Measurements from ENCODE around the gene OR51B2. TPM values are rescaled to one million over a fixed set of nuclear protein-coding genes. Genes with fewer than 3 reads are reported as not detected.
"Not testable (repeated sequence)": the region's sequence is repeated elsewhere in the genome, so short reads cannot be mapped to it uniquely, and the experiment has no call there.

The OR51B2 gene
- total RNA-seq, 1 experiment from 2014 or later = 0.11 TPM

- POLR2A ChIA-PET (ENCODE audit: unreplicated experiment) = no interaction called here
Measured at GRCh38 chr11:5300251-5300650, 23.8 kb downstream of the OR51B2 start.

GRCh38 chr11:5298451-5298850 lies 25.6 kb downstream of the OR51B2 start:
- TF ChIP-seq EZH2phosphoT487 (IDR thresholded peaks at IDR 0.05; ENCODE audit: borderline replicate concordance, low read length) (no peak), CTCF (conservative IDR thresholded peaks at IDR 0.05; ENCODE audit: low read depth, low read length) (no peak), EZH2 (IDR thresholded peaks at IDR 0.05; ENCODE audit: low read length, unreplicated experiment) (no peak)
- Histone ChIP-seq H3K9me2 (replicated peaks; ENCODE audit: low read length) (no peaks in the 10 kb centered on the region), H3K4me3 (ENCODE audit: low read length) (no peak overlapping the region), H3K4me2 (ENCODE audit: low read length) (no peak overlapping the region), H4K20me1 (ENCODE audit: low read length) (no peaks in the 10 kb centered on the region), H3K9ac (ENCODE audit: low read length) (no peak overlapping the region), H3K36me3 (ENCODE audit: low read depth, low read length) (no peaks in the 10 kb centered on the region), H2AFZ (ENCODE audit: low read length) (no peak overlapping the region), H3K27me3 (ENCODE audit: low read length) (peaks cover 18% of the 10 kb centered on the region; the same call in 1 of the 2 replicates), H3F3A (ENCODE audit: low read length, unreplicated experiment) (no peaks in the 10 kb centered on the region), H3K27ac (ENCODE audit: low read length) (no peak overlapping the region), H3K9me3 (ENCODE audit: low read length) (no peaks in the 10 kb centered on the region), H3K4me1 (ENCODE audit: insufficient read depth, low read length) (no peaks in the 10 kb centered on the region), H3K79me2 (ENCODE audit: low read length) (no peaks in the 10 kb centered on the region)
- intact Hi-C loops (cut with micrococcal nuclease) = no loop called here
- ATAC-seq = no peak
- BruUV-seq (replicated peaks) = no TSS peak
- DNase-seq = no peak
- ChIA-PET CTCF (no interaction called here), POLR2A (ENCODE audit: unreplicated experiment) (no interaction called here)

More at GRCh38 chr11:5300251-5300650, 23.8 kb downstream of the OR51B2 start:
- no peaks in the 10 kb centered on the region for H3K9me3 ChIP-seq (ENCODE audit: low read length)
- no peak overlapping the region for H3K4me2 ChIP-seq (ENCODE audit: low read length)
- no peaks in the 10 kb centered on the region for H3K36me3 ChIP-seq (ENCODE audit: low read depth, low read length)
- H3K4me1 ChIP-seq (ENCODE audit: insufficient read depth, low read length) = no peaks in the 10 kb centered on the region
- no peak overlapping the region for H3K27ac ChIP-seq (ENCODE audit: low read length)
- ATAC-seq (no peak), DNase-seq (no peak)
- no peak for TF ChIP-seq EZH2 (IDR thresholded peaks at IDR 0.05; ENCODE audit: low read length, unreplicated experiment)
- no peak for TF ChIP-seq EZH2phosphoT487 (IDR thresholded peaks at IDR 0.05; ENCODE audit: borderline replicate concordance, low read length)
- no peak for TF ChIP-seq CTCF (conservative IDR thresholded peaks at IDR 0.05; ENCODE audit: low read depth, low read length)
- H3K4me3 ChIP-seq (ENCODE audit: low read length) = no peak overlapping the region
- H3K9ac ChIP-seq (ENCODE audit: low read length) = no peak overlapping the region
- no peaks in the 10 kb centered on the region for H3K9me2 ChIP-seq (replicated peaks; ENCODE audit: low read length)
- intact Hi-C loops (cut with micrococcal nuclease) = no loop called here
- no TSS peak for BruUV-seq (replicated peaks)
- no peaks in the 10 kb centered on the region for H4K20me1 ChIP-seq (ENCODE audit: low read length)
- CTCF ChIA-PET = no interaction called here
- H3K79me2 ChIP-seq (ENCODE audit: low read length) = no peaks in the 10 kb centered on the region
- peaks cover 18% of the 10 kb centered on the region; the same call in 1 of the 2 replicates for H3K27me3 ChIP-seq (ENCODE audit: low read length)
- no peak overlapping the region for H2AFZ ChIP-seq (ENCODE audit: low read length)
- no peaks in the 10 kb centered on the region for H3F3A ChIP-seq (ENCODE audit: low read length, unreplicated experiment)

GRCh38 chr11:5297721-5298323 lies 26.3 kb downstream of the OR51B2 start:
- no peaks in the 10 kb centered on the region for H3K36me3 ChIP-seq (ENCODE audit: low read depth, low read length)
- DNase-seq (no peak), ATAC-seq (no peak)
- H3K9me2 ChIP-seq (replicated peaks; ENCODE audit: low read length) = no peaks in the 10 kb centered on the region
- no peak for TF ChIP-seq EZH2 (IDR thresholded peaks at IDR 0.05; ENCODE audit: low read length, unreplicated experiment)
- TF ChIP-seq EZH2phosphoT487 (IDR thresholded peaks at IDR 0.05; ENCODE audit: borderline replicate concordance, low read length) = no peak
- no peak for TF ChIP-seq CTCF (conservative IDR thresholded peaks at IDR 0.05; ENCODE audit: low read depth, low read length)
- no peak overlapping the region for H3K4me2 ChIP-seq (ENCODE audit: low read length)
- H3K4me3 ChIP-seq (ENCODE audit: low read length) = no peak overlapping the region
- no TSS peak for BruUV-seq (replicated peaks)
- H3K4me1 ChIP-seq (ENCODE audit: insufficient read depth, low read length) = no peaks in the 10 kb centered on the region
- H3K27ac ChIP-seq (ENCODE audit: low read length) = no peak overlapping the region
- no peaks in the 10 kb centered on the region for H3F3A ChIP-seq (ENCODE audit: low read length, unreplicated experiment)
- H3K27me3 ChIP-seq (ENCODE audit: low read length) = peaks cover 18% of the 10 kb centered on the region; the same call in 1 of the 2 replicates
- no peaks in the 10 kb centered on the region for H3K79me2 ChIP-seq (ENCODE audit: low read length)
- H2AFZ ChIP-seq (ENCODE audit: low read length) = no peak overlapping the region
- intact Hi-C loops (cut with micrococcal nuclease) = no loop called here
- ChIA-PET CTCF (no interaction called here), POLR2A (ENCODE audit: unreplicated experiment) (no interaction called here)
- no peak overlapping the region for H3K9ac ChIP-seq (ENCODE audit: low read length)
- H4K20me1 ChIP-seq (ENCODE audit: low read length) = no peaks in the 10 kb centered on the region
- H3K9me3 ChIP-seq (ENCODE audit: low read length) = no peaks in the 10 kb centered on the region

GRCh38 chr11:5294342-5294995 lies 29.6 kb downstream of the OR51B2 start:
- H3K4me2 ChIP-seq (ENCODE audit: low read length); H4K20me1 ChIP-seq (ENCODE audit: low read length); BruUV-seq (replicated peaks); H2AFZ ChIP-seq (ENCODE audit: low read length); H3K27ac ChIP-seq (ENCODE audit: low read length); H3K36me3 ChIP-seq (ENCODE audit: low read depth, low read length); CTCF ChIA-PET; intact Hi-C loops (cut with micrococcal nuclease); DNase-seq; POLR2A ChIA-PET (ENCODE audit: unreplicated experiment); H3K9me3 ChIP-seq (ENCODE audit: low read length); H3K27me3 ChIP-seq (ENCODE audit: low read length); ATAC-seq; H3K4me1 ChIP-seq (ENCODE audit: insufficient read depth, low read length); H3K79me2 ChIP-seq (ENCODE audit: low read length); H3K9ac ChIP-seq (ENCODE audit: low read length); H3F3A ChIP-seq (ENCODE audit: low read length, unreplicated experiment); H3K9me2 ChIP-seq (replicated peaks; ENCODE audit: low read length); H3K4me3 ChIP-seq (ENCODE audit: low read length): not testable (repeated sequence)
